ENCODE data around the gene CLCN3. TPM values are rescaled to one million over a fixed set of nuclear protein-coding genes. Genes with fewer than 3 reads are reported as not detected.

Gene CLCN3
- total and polyA plus RNA-seq, 2 of the 4 experiments (the other 2 are of a cell fraction): 13.0 to 22.8 TPM

GRCh38 chr4:169724260-169724659 is 103.9 kb downstream of the CLCN3 start:
- WGBS, 2 experiments (ENCODE audit: extremely low coverage in 2 of 2, insufficient read length in 1 of 2): 83% methylated on average over 1 of the region's 2 CpGs; no CpG with 5 or more reads in 1 of the 2 experiments
- Histone ChIP-seq H3K9me3 (ENCODE audit: control insufficient read depth, insufficient read depth, low read length) (no peaks in the 10 kb centered on the region), H3K4me2 (ENCODE audit: low read depth, low read length) (no peak overlapping the region), H3K14ac (replicated peaks; ENCODE audit: low read depth, low read length) (no peak overlapping the region), H3K4me3 (ENCODE audit: insufficient read depth, low read depth, low read length) (no peak overlapping the region), H2AK5ac (ENCODE audit: low read depth, low read length) (no peak overlapping the region), H3K23ac (ENCODE audit: low read depth, low read length) (no peak overlapping the region), H4K8ac (ENCODE audit: low read depth in 2 of 2, low read length in 2 of 2) (no peak overlapping the region), H3K56ac (ENCODE audit: extremely low read depth, insufficient read depth, low read length) (no peak overlapping the region), H3K9me1 (ENCODE audit: insufficient read depth, low read length) (no peaks in the 10 kb centered on the region; the same call in 1 of the 2 replicates), H4K20me1 (ENCODE audit: insufficient read depth, low read length) (no peaks in the 10 kb centered on the region), H3K18ac (ENCODE audit: low read depth, low read length) (no peak overlapping the region), H2BK5ac (ENCODE audit: low read depth, low read length, poor library complexity, severe bottlenecking) (no peak overlapping the region), H3K4me1 (ENCODE audit: control insufficient read depth, insufficient read depth, low read length) (peaks cover 5% of the 10 kb centered on the region; the same call in 1 of the 2 replicates), H3K79me1 (ENCODE audit: low read depth in 1 of 2, low read length in 2 of 2) (no peaks in the 10 kb centered on the region), H2AFZ (replicated peaks; ENCODE audit: low read length, poor library complexity) (no peak overlapping the region), H2BK120ac (ENCODE audit: low read depth, low read length) (no peak overlapping the region), H3K27me3 (ENCODE audit: control insufficient read depth, insufficient read depth, low read length) (no peaks in the 10 kb centered on the region), H3K9ac (ENCODE audit: low read depth, low read length) (no peak overlapping the region), H3K27ac (ENCODE audit: insufficient read depth, low read length) (no peak overlapping the region), H4K5ac (ENCODE audit: low read depth, low read length) (no peak overlapping the region), H2AK9ac (replicated peaks; ENCODE audit: low read depth, low read length, poor library complexity) (no peak overlapping the region), H3K36me3 (ENCODE audit: control insufficient read depth, insufficient read depth, low read length) (peaks cover 7% of the 10 kb centered on the region), H2BK20ac (ENCODE audit: low read depth, low read length) (no peak overlapping the region), H4K91ac (ENCODE audit: insufficient read depth, low read depth, low read length) (no peak overlapping the region), H2BK15ac (ENCODE audit: low read depth, low read length) (no peak overlapping the region), H3K4ac (ENCODE audit: low read depth, low read length) (no peak overlapping the region)
- intact Hi-C loops (cut with micrococcal nuclease) (no loop called here), in situ Hi-C loops (cut with MboI; ENCODE audit: low sequenced_read_pairs) (no loop called here), dilution Hi-C loops (cut with HindIII; ENCODE audit: low sequenced_read_pairs, unreplicated experiment) (no loop called here)
- TF ChIP-seq CEBPB (IDR thresholded peaks at IDR 0.05; ENCODE audit: low read depth, low read length) (peak; percentile 64; the same call in 1 of the 2 replicates), MAZ (IDR thresholded peaks at IDR 0.05; ENCODE audit: borderline replicate concordance, low read depth, low read length) (no peak)
- ATAC-seq (ENCODE audit: low read depth) (peak; percentile 67), DNase-seq (peak; percentile 52)
- CTCF ChIA-PET: no interaction called here
- no TSS peak for BruUV-seq (replicated peaks)
- POLR2A ChIA-PET (ENCODE audit: unreplicated experiment): no interaction called here
